Measurements from ENCODE around the gene FBXW2.

DNA sequence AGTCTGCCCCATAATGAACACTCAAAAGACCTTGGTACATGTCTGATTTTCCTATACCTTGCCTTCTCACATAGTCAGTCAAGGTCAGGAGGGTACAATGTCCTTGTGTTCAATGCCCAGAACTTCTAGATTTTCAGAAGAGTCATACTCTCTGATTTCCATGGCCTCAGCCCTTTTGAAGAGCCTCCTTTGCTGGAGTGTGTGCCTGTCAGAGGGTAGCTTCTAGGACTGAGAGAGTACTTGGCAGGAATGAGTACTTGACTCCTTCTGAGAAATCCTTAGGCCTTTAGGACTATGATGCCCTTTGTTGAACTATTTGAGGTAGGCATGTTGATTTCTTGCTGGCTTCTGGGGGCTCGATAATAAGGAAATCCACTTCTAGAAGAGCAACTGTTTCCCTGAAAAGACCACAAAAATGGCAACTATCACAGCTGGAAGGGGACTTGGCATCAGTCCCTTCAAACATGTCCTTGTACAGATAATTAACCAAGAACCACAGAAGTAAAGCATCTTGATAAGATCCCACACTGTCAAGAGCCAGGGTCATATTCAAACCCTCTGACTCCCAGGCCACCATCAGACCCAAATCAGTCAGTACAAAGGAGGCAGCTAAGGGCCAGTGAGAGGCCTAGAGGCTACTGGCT is 68.3 kb downstream of the FBXW2 start:
- no peak for TF ChIP-seq EZH2 (IDR thresholded peaks at IDR 0.05; ENCODE audit: insufficient read depth, poor library complexity, severe bottlenecking)
- no peak for TF ChIP-seq EZH2phosphoT487 (IDR thresholded peaks at IDR 0.05; ENCODE audit: insufficient read depth, low read depth)

All from GM23248 (cell line).